A549 treated with Mapracorat at 1 μM for 4 hours (cell line): ENCODE results near the gene PHRF1. TPM values are rescaled to one million over a fixed set of nuclear protein-coding genes. Genes with fewer than 3 reads are reported as not detected.

ENCODE experiments used
- total RNA-seq: library from RNA; stranded (reverse); fragments of 200-300 nt; extraction: Qiagen RNA extraction; gene quantifications from 5 replicates; pipeline ENCODE4 v1.2.3, GENCODE V29; 2022

The PHRF1 gene
- total RNA-seq, result 26.6 to 36.8 TPM (median 36.2 TPM) in 5 replicates

GRCh38 chr11:575996-576768 is at the start of gene PHRF1:
TSS of gene PHRF1 (plus strand) at chr11:576470. CDS start at chr11:581513, 5,043 bp downstream.

GRCh38 chr11:535519-536454 is 40.5 kb upstream of the PHRF1 start, which contains the start of gene HRAS:
TSS of gene HRAS (minus strand) at chr11:535576.

GRCh38 chr11:536841-537621 is 39.2 kb upstream of the PHRF1 start, which contains the start of gene LRRC56:
TSS of gene LRRC56 (plus strand) at chr11:537527. CDS start at chr11:540685, 3,158 bp downstream.

GRCh38 chr11:560305-561147 is 15.7 kb upstream of the PHRF1 start, which contains the start of the genes LMNTD2 and RASSF7:
TSS of gene LMNTD2 (minus strand) at chr11:560738. CDS start at chr11:560716, 22 bp downstream.
TSS of gene RASSF7 (plus strand) at chr11:560970. CDS start at chr11:561769, 799 bp downstream.

GRCh38 chr11:615504-616319 is 39.4 kb downstream of the PHRF1 start, which contains the start of gene IRF7:
TSS of gene IRF7 (minus strand) at chr11:615950. CDS start at chr11:615364, 586 bp downstream.

GRCh38 chr11:624705-625635 is 48.7 kb downstream of the PHRF1 start, which contains the start of gene CDHR5:
TSS of gene CDHR5 (minus strand) at chr11:624955. CDS start at chr11:624902, 53 bp downstream.

GRCh38 chr11:626475-627307 is 50.4 kb downstream of the PHRF1 start, which contains the start of gene SCT:
TSS of gene SCT (minus strand) at chr11:627181. CDS start at chr11:627143, 38 bp downstream.

GRCh38 chr11:636511-637332 is 60.5 kb downstream of the PHRF1 start, which contains the start of gene DRD4:
TSS of gene DRD4 (plus strand) at chr11:637269. CDS start at chr11:637305, 36 bp downstream.

Other genes with a start within 250 kb of the PHRF1 start
- 11.8 to 23.3 TPM (median 18.8 TPM) in 5 replicates for gene B4GALNT4, start 207.0 kb upstream of the PHRF1 start, total RNA-seq
- gene PKP3, start 182.3 kb upstream of the PHRF1 start, total RNA-seq, result 24.1 to 42.6 TPM (median 38.1 TPM) in 5 replicates
- 62.5 to 93.9 TPM (median 85.8 TPM) in 5 replicates for gene SIGIRR, start 161.5 kb upstream of the PHRF1 start, total RNA-seq
- 0.64 to 1.3 TPM (median 0.88 TPM) in 5 replicates for gene ANO9, start 134.5 kb upstream of the PHRF1 start, total RNA-seq
- gene PTDSS2, start 126.2 kb upstream of the PHRF1 start, total RNA-seq, result 33.8 to 48.0 TPM (median 43.2 TPM) in 5 replicates
- gene RNH1, start 69.2 kb upstream of the PHRF1 start, total RNA-seq, result 130 to 184 TPM (median 173 TPM) in 5 replicates
- gene HRAS, start 40.9 kb upstream of the PHRF1 start, total RNA-seq, result 109 to 168 TPM (median 154 TPM) in 5 replicates
- 0.54 to 1.1 TPM (median 0.72 TPM) in 5 replicates for gene LRRC56, start 38.9 kb upstream of the PHRF1 start, total RNA-seq
- 2.0 to 3.0 TPM (median 2.7 TPM) in 5 replicates for gene LMNTD2, start 15.7 kb upstream of the PHRF1 start, total RNA-seq
- gene RASSF7, start 15.5 kb upstream of the PHRF1 start, total RNA-seq, result 39.7 to 54.5 TPM (median 51.0 TPM) in 5 replicates
- gene IRF7, start 39.5 kb downstream of the PHRF1 start, total RNA-seq, result 5.0 to 7.9 TPM (median 6.0 TPM) in 5 replicates
- 0.06 to 0.26 TPM (median 0.18 TPM) in 4 of 5 replicates, not detected in the other for gene CDHR5, start 48.5 kb downstream of the PHRF1 start, total RNA-seq
- not detected in 5 replicates for gene SCT, start 50.7 kb downstream of the PHRF1 start, total RNA-seq
- 0.09 to 0.64 TPM (median 0.32 TPM) in 5 replicates for gene DRD4, start 60.8 kb downstream of the PHRF1 start, total RNA-seq
- 24.1 to 34.9 TPM (median 32.0 TPM) in 5 replicates for gene DEAF1, start 118.8 kb downstream of the PHRF1 start, total RNA-seq
- 7.6 to 12.4 TPM (median 8.4 TPM) in 5 replicates for gene TMEM80, start 119.3 kb downstream of the PHRF1 start, total RNA-seq
- gene EPS8L2, start 129.8 kb downstream of the PHRF1 start, total RNA-seq, result 68.5 to 140 TPM (median 124 TPM) in 5 replicates
- gene TALDO1, start 171.0 kb downstream of the PHRF1 start, total RNA-seq, result 389 to 446 TPM (median 405 TPM) in 5 replicates
- 34.1 to 52.3 TPM (median 47.9 TPM) in 5 replicates for gene GATD1, start 201.0 kb downstream of the PHRF1 start, total RNA-seq
- 1.9 to 2.7 TPM (median 2.2 TPM) in 5 replicates for gene CEND1, start 213.6 kb downstream of the PHRF1 start, total RNA-seq
- 21.8 to 38.2 TPM (median 32.3 TPM) in 5 replicates for gene SLC25A22, start 221.8 kb downstream of the PHRF1 start, total RNA-seq
- gene PIDD1, start 228.8 kb downstream of the PHRF1 start, total RNA-seq, result 9.5 to 16.4 TPM (median 14.6 TPM) in 5 replicates
- gene RPLP2, start 233.5 kb downstream of the PHRF1 start, total RNA-seq, result 1,691 to 2,493 TPM (median 2,369 TPM) in 5 replicates
- 41.0 to 62.3 TPM (median 56.7 TPM) in 5 replicates for gene PNPLA2, start 242.4 kb downstream of the PHRF1 start, total RNA-seq